ENCODE results near the gene FOXA3.

DNA sequence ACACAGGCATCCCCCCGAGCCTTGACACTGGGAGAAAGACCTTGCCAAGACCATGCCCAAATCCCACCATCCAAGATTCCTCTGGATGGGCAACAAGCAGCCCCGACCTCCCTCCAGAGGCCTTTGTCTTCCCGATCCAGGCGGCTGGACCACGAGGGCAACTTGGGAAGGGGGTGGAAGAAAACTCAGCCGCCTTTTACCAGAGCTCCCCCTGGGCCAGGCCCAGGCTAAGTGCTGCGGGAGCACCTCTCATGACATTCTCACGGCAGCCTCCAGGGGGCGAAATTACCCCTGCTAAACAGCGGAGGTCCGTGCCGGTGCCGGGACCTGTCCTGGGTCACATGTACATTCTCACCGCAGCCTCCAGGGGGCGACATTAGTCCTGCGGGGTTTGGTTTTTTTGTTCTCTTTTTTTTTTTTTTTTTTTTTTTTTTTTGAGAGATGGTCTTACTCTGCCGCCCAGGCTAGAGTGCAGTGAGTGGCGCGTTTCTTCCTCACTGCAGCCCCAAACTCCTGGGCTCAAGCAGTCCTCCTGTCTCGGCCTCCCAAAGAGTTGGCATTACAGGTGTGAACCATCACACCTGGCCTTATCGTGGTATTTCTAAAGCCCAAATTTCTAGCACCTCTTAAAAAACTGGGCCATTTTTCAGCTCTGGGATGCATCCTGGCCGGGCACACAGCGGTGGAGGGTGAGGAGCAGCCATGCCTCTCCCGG is 47.0 kb upstream of the FOXA3 start:
- TF ChIP-seq, protein P1, sequence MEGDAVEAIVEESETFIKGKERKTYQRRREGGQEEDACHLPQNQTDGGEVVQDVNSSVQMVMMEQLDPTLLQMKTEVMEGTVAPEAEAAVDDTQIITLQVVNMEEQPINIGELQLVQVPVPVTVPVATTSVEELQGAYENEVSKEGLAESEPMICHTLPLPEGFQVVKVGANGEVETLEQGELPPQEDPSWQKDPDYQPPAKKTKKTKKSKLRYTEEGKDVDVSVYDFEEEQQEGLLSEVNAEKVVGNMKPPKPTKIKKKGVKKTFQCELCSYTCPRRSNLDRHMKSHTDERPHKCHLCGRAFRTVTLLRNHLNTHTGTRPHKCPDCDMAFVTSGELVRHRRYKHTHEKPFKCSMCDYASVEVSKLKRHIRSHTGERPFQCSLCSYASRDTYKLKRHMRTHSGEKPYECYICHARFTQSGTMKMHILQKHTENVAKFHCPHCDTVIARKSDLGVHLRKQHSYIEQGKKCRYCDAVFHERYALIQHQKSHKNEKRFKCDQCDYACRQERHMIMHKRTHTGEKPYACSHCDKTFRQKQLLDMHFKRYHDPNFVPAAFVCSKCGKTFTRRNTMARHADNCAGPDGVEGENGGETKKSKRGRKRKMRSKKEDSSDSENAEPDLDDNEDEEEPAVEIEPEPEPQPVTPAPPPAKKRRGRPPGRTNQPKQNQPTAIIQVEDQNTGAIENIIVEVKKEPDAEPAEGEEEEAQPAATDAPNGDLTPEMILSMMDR (conservative IDR thresholded peaks at IDR 0.05; ENCODE audit: low read depth in 2 of 2), result peak; percentile 97 to 99
- peak; percentile 63 for TF ChIP-seq POLR2AphosphoS5 (IDR thresholded peaks at IDR 0.05; ENCODE audit: low read depth)
- no peak for TF ChIP-seq EZH2 (IDR thresholded peaks at IDR 0.05; ENCODE audit: low read depth, unreplicated experiment)
- TF ChIP-seq, protein P2, sequence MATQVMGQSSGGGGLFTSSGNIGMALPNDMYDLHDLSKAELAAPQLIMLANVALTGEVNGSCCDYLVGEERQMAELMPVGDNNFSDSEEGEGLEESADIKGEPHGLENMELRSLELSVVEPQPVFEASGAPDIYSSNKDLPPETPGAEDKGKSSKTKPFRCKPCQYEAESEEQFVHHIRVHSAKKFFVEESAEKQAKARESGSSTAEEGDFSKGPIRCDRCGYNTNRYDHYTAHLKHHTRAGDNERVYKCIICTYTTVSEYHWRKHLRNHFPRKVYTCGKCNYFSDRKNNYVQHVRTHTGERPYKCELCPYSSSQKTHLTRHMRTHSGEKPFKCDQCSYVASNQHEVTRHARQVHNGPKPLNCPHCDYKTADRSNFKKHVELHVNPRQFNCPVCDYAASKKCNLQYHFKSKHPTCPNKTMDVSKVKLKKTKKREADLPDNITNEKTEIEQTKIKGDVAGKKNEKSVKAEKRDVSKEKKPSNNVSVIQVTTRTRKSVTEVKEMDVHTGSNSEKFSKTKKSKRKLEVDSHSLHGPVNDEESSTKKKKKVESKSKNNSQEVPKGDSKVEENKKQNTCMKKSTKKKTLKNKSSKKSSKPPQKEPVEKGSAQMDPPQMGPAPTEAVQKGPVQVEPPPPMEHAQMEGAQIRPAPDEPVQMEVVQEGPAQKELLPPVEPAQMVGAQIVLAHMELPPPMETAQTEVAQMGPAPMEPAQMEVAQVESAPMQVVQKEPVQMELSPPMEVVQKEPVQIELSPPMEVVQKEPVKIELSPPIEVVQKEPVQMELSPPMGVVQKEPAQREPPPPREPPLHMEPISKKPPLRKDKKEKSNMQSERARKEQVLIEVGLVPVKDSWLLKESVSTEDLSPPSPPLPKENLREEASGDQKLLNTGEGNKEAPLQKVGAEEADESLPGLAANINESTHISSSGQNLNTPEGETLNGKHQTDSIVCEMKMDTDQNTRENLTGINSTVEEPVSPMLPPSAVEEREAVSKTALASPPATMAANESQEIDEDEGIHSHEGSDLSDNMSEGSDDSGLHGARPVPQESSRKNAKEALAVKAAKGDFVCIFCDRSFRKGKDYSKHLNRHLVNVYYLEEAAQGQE (IDR thresholded peaks at IDR 0.05; ENCODE audit: unreplicated experiment), result no peak
- TF ChIP-seq EZH2phosphoT487 (IDR thresholded peaks at IDR 0.05; ENCODE audit: unreplicated experiment), result no peak
- no peak for TF ChIP-seq JUNB (IDR thresholded peaks at IDR 0.05; ENCODE audit: unreplicated experiment)
- TF ChIP-seq NANOG (IDR thresholded peaks at IDR 0.05; ENCODE audit: borderline replicate concordance), result no peak
- no peak for TF ChIP-seq CREB1 (CRISPR knock-in tag; IDR thresholded peaks at IDR 0.05; ENCODE audit: low read depth)
